Measurements from ENCODE around the gene TUBB1.

Gene TUBB1

GRCh38 chr20:59002388-59002787 is 16.8 kb upstream of the TUBB1 start:
- H3K9ac ChIP-seq, result no peak overlapping the region
- no peaks in the 10 kb centered on the region for H3K36me3 ChIP-seq (ENCODE audit: insufficient read depth)
- no peak overlapping the region for H3K4me3 ChIP-seq (IDR thresholded peaks at IDR 0.05; ENCODE audit: insufficient read depth, low read depth, low read length)
- H3K27me3 ChIP-seq (ENCODE audit: insufficient read depth, low read depth), result peaks cover 11% of the 10 kb centered on the region; the same call in 1 of the 2 replicates
- no peaks in the 10 kb centered on the region for H3K79me2 ChIP-seq (ENCODE audit: insufficient read depth, low read depth)
- H3K4me2 ChIP-seq, result no peak overlapping the region
- no peak overlapping the region for H2AFZ ChIP-seq (ENCODE audit: low read depth)
- TF ChIP-seq, protein P1, sequence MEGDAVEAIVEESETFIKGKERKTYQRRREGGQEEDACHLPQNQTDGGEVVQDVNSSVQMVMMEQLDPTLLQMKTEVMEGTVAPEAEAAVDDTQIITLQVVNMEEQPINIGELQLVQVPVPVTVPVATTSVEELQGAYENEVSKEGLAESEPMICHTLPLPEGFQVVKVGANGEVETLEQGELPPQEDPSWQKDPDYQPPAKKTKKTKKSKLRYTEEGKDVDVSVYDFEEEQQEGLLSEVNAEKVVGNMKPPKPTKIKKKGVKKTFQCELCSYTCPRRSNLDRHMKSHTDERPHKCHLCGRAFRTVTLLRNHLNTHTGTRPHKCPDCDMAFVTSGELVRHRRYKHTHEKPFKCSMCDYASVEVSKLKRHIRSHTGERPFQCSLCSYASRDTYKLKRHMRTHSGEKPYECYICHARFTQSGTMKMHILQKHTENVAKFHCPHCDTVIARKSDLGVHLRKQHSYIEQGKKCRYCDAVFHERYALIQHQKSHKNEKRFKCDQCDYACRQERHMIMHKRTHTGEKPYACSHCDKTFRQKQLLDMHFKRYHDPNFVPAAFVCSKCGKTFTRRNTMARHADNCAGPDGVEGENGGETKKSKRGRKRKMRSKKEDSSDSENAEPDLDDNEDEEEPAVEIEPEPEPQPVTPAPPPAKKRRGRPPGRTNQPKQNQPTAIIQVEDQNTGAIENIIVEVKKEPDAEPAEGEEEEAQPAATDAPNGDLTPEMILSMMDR (conservative IDR thresholded peaks at IDR 0.05; ENCODE audit: low read depth, low read length), result no peak
- H3K27ac ChIP-seq, result no peak overlapping the region
- peaks cover 29% of the 10 kb centered on the region for H3K4me1 ChIP-seq (ENCODE audit: low read depth, poor library complexity, severe bottlenecking)
- H4K20me1 ChIP-seq (ENCODE audit: insufficient read depth), result no peaks in the 10 kb centered on the region

DNA sequence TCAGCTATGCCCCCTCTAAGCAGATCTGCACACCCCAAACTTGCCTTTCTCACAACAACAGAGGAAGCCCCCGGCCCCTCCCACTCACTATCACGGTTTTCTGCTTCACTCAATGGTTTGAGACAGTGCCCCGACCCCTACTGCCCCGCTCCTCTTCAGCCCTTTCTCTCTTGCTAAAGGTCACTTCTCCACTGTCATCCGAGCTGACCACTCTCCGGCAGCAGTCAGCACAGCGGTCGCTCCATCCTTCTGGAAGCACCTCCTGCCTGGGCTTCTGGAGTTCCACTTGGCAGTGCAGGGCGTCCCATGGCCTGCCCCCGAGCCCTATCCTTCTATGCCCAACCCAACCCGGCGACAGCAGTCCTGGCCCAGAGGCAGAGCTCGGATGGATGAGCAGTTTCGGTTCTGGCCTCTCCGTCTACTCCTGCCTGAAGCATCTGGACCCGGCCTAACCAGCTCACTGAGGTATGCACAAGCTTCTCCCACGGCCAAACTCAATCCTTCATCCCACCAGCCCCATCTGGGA is 16.3 kb upstream of the TUBB1 start:
- Histone ChIP-seq H3K79me2 (ENCODE audit: insufficient read depth, low read depth) (no peaks in the 10 kb centered on the region), H3K27me3 (ENCODE audit: insufficient read depth, low read depth) (peaks cover 15% of the 10 kb centered on the region; the same call in 1 of the 2 replicates), H2AFZ (ENCODE audit: low read depth) (no peak overlapping the region), H3K36me3 (ENCODE audit: insufficient read depth) (no peaks in the 10 kb centered on the region), H3K9ac (no peak overlapping the region), H4K20me1 (ENCODE audit: insufficient read depth) (no peaks in the 10 kb centered on the region), H3K4me1 (ENCODE audit: low read depth, poor library complexity, severe bottlenecking) (peaks cover 29% of the 10 kb centered on the region), H3K4me3 (IDR thresholded peaks at IDR 0.05; ENCODE audit: insufficient read depth, low read depth, low read length) (no peak overlapping the region), H3K4me2 (no peak overlapping the region), H3K27ac (no peak overlapping the region)
- TF ChIP-seq, protein P1 (conservative IDR thresholded peaks at IDR 0.05; ENCODE audit: low read depth, low read length), result no peak

- no peaks in the 10 kb centered on the region for H3K36me3 ChIP-seq (ENCODE audit: insufficient read depth)
- peak overlapping the region; percentile 81; the same call in 1 of the 2 replicates for H3K4me2 ChIP-seq
- H3K4me1 ChIP-seq (ENCODE audit: low read depth, poor library complexity, severe bottlenecking), result peaks cover 29% of the 10 kb centered on the region
- H3K9ac ChIP-seq, result no peak overlapping the region
- H3K27me3 ChIP-seq (ENCODE audit: insufficient read depth, low read depth), result peaks cover 16% of the 10 kb centered on the region; the same call in 1 of the 2 replicates
- no peak overlapping the region for H2AFZ ChIP-seq (ENCODE audit: low read depth)
- H3K27ac ChIP-seq, result no peak overlapping the region
- TF ChIP-seq, protein P1 (conservative IDR thresholded peaks at IDR 0.05; ENCODE audit: low read depth, low read length), result no peak
- no peaks in the 10 kb centered on the region for H3K79me2 ChIP-seq (ENCODE audit: insufficient read depth, low read depth)
- H4K20me1 ChIP-seq (ENCODE audit: insufficient read depth), result no peaks in the 10 kb centered on the region
- H3K4me3 ChIP-seq (IDR thresholded peaks at IDR 0.05; ENCODE audit: insufficient read depth, low read depth, low read length), result no peak overlapping the region
These were observed 15.3 kb upstream of the TUBB1 start for GRCh38 chr20:59003836-59004492.

DNA sequence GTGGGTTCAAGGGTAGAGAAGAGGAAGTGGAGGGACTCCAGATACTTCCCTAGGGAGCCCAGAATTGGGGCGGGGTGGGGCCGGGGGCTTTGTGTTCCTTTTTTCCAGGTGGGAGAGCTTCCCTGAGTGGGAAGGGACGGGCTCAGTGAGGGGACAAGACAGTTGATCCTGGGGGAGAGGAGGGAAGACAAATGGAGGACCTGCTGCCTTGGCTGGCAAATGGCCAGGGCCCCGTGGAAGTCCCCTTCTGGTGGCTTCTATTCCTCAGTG is 14.8 kb upstream of the TUBB1 start:
- Histone ChIP-seq H3K9ac (no peak overlapping the region), H3K27ac (no peak overlapping the region), H3K4me2 (peak overlapping the region; percentile 81), H4K20me1 (ENCODE audit: insufficient read depth) (no peaks in the 10 kb centered on the region), H3K4me3 (IDR thresholded peaks at IDR 0.05; ENCODE audit: insufficient read depth, low read depth, low read length) (no peak overlapping the region), H3K79me2 (ENCODE audit: insufficient read depth, low read depth) (no peaks in the 10 kb centered on the region), H3K27me3 (ENCODE audit: insufficient read depth, low read depth) (peaks cover 16% of the 10 kb centered on the region; the same call in 1 of the 2 replicates), H3K36me3 (ENCODE audit: insufficient read depth) (no peaks in the 10 kb centered on the region), H3K4me1 (ENCODE audit: low read depth, poor library complexity, severe bottlenecking) (peaks cover 29% of the 10 kb centered on the region), H2AFZ (ENCODE audit: low read depth) (peak overlapping the region; percentile 29; the same call in 1 of the 2 replicates)
- TF ChIP-seq, protein P1 (conservative IDR thresholded peaks at IDR 0.05; ENCODE audit: low read depth, low read length), result no peak
